Testis (tissue), 2 donors: ENCODE measurements around the gene ERAP2.

Experiments used
- POLR2A ChIP-seq: fragments of 450-650 bp; IDR thresholded peaks from one replicate; pipeline ENCODE4 v1.6.1; 2017; ENCODE audit warnings: antibody characterized with exemption, mild to moderate bottlenecking, moderate library complexity
- TF ChIP-seq, protein P1 (sequence below), 3 experiments: fragments of 450-650 bp in 2 of 3; fragments of 200-600 bp in 1 of 3; sonication (generic) in 1 of 3; IDR thresholded peaks; one replicate each; pipeline ENCODE4 v1.5.1; 2016 to 2019; ENCODE audit warnings: antibody characterized with exemption in 3 of 3, mild to moderate bottlenecking in 2 of 3, moderate library complexity in 1 of 3

GRCh38 chr5:96829297-96829696 is 47.0 kb upstream of the ERAP2 start:
- TF ChIP-seq, protein P1, sequence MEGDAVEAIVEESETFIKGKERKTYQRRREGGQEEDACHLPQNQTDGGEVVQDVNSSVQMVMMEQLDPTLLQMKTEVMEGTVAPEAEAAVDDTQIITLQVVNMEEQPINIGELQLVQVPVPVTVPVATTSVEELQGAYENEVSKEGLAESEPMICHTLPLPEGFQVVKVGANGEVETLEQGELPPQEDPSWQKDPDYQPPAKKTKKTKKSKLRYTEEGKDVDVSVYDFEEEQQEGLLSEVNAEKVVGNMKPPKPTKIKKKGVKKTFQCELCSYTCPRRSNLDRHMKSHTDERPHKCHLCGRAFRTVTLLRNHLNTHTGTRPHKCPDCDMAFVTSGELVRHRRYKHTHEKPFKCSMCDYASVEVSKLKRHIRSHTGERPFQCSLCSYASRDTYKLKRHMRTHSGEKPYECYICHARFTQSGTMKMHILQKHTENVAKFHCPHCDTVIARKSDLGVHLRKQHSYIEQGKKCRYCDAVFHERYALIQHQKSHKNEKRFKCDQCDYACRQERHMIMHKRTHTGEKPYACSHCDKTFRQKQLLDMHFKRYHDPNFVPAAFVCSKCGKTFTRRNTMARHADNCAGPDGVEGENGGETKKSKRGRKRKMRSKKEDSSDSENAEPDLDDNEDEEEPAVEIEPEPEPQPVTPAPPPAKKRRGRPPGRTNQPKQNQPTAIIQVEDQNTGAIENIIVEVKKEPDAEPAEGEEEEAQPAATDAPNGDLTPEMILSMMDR (IDR thresholded peaks at IDR 0.05): no peak
- no peak for TF ChIP-seq POLR2A
